ENCODE data around the gene WNT7A.

Gene WNT7A

DNA sequence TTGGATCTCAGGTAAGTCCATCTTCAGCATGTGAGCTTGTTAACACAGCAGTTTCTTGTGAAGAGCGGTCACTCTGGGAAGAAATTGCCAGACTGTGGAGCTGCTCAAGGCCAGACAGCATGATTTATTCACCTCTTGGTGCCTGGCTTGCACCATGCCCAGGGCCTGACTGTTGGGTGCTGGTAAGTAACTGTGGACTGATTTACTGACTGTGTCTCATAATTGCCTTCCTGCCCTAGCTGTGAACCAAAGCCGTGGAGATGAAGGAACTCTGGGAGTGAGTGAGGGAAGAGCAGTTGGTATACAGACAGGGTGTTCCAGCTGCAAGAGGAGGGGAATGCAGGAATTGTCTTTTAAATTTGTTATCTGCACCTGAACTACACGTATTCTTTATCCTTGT lies 18.5 kb upstream of the WNT7A start:
- TF ChIP-seq, protein P1, sequence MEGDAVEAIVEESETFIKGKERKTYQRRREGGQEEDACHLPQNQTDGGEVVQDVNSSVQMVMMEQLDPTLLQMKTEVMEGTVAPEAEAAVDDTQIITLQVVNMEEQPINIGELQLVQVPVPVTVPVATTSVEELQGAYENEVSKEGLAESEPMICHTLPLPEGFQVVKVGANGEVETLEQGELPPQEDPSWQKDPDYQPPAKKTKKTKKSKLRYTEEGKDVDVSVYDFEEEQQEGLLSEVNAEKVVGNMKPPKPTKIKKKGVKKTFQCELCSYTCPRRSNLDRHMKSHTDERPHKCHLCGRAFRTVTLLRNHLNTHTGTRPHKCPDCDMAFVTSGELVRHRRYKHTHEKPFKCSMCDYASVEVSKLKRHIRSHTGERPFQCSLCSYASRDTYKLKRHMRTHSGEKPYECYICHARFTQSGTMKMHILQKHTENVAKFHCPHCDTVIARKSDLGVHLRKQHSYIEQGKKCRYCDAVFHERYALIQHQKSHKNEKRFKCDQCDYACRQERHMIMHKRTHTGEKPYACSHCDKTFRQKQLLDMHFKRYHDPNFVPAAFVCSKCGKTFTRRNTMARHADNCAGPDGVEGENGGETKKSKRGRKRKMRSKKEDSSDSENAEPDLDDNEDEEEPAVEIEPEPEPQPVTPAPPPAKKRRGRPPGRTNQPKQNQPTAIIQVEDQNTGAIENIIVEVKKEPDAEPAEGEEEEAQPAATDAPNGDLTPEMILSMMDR (conservative IDR thresholded peaks at IDR 0.05; ENCODE audit: low read depth) = no peak
- no peak overlapping the region for H3K27ac ChIP-seq
- no peak for DNase-seq (ENCODE audit: low spot score)
- ChIA-PET CTCF (no interaction called here), POLR2A (ENCODE audit: low non-redundant PET) (no interaction called here)

DNA sequence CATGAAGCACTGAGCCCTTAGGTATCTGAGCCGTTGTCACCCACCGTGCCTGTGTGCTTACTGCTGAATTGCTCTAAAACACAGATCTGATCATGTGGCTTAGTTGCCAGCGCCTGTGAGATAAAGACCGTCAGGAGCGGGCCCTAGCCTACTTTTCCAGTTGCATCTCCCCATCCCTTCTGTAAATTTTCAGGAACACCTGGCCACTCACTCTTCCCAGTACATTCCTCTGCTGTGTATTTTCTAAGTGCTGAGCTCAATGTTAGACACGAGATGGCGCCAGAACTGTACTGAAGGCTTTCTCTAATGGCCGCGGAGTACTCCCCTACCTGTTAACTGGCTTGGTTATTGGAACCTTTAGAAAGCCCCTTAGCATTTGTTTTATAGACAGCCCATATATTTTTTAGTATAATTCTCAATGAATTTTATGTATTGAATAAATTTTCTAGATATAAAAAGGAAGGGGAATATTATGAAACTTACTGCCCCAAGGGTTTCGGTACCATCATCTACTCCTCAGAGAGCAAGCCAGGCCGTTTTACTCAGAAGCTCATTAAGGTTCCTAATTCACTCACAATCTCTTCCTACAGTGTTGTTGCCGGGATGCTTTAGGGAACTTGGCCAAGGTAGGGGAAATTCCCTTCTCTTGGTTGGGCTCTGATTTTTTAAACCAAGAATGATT lies 16.7 kb upstream of the WNT7A start:
- DNase-seq (ENCODE audit: low spot score) = peak; percentile 59
- TF ChIP-seq, protein P1 (conservative IDR thresholded peaks at IDR 0.05; ENCODE audit: low read depth) = peak; percentile 84
- H3K27ac ChIP-seq = peak overlapping the region; percentile 64
- CTCF ChIA-PET = interaction anchor here (0.7 to 1.6 kb wide), 5 partner anchors 19 to 248 kb away, joined by 3 to 6 read pairs (median 3); partner anchors contain the start of genes CHCHD4 and TMEM43
- POLR2A ChIA-PET (ENCODE audit: low non-redundant PET) = no interaction called here

DNA sequence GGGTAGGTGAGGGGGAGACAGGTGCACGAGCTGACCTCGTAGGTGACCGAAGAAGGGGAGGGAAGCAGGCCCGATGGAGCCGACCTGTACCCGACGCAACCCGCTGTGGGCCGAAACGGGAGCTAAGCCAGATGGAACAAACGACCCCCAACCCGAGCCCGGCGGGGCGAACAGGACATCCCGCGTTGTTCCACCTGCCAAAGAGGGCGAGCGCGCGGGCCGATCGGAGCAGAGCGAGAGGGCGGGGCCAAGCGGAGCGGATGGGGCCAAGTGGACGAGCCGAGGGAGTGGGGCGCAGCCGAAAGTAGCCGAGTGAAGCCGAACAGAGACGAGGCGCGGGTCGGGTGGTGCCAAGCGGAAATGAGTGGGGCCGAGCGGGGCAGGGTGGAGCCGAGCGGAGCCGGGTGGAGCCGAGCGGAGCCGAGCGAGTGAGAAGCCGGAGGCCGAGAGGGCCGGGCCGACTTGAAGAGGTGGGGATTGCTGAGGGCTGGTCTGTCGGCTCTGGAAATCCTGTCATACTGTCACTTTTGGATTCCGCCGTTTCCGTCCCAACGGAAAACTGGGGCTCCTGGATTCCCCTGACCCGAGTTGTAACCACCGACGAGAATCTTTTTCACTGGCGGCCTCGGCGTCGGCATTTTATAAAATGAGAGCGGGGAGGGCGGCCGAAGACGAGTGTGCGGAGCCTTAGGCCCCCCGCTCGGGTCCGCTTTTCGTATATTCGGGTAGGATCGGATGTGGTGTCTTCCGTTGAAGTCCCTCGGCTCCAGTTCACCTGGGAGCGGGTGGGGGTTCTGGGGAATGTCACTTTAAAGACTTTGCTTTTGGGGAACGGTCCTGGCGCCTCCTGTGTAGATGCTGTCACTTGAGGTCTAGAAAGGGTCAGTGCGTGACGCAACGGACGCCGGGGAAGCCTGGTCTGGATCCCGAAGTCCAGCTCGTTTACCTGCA lies 15.6 kb upstream of the WNT7A start:
- H3K27ac ChIP-seq = peak overlapping the region; percentile 64
- CTCF ChIA-PET = interaction anchor here (0.5 to 1.6 kb wide), 4 partner anchors 219 to 249 kb away, joined by 3 to 6 read pairs (median 4); no protein-coding TSS in a partner anchor

DNA sequence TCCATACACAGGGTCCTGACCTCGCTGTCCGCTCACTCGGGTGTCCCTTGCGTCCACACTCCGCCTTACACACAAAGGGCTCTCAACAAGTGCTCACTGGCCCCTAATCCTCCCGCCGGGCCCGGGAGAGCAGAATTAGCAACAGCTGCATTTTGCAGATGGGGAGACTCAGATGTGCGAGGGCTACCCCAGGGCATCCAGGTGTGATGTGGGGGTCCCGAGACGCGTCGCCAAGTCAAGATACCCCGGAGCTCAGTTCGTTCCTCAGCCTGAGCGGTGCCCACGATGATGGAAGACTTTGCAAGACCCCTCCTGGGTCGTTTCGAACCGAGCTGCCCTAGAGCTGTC lies 14.9 kb upstream of the WNT7A start:
- POLR2A ChIA-PET (ENCODE audit: low non-redundant PET) = no interaction called here
- peak overlapping the region; percentile 64; the same call in 1 of the 2 replicates for H3K27ac ChIP-seq
- TF ChIP-seq, protein P1 (conservative IDR thresholded peaks at IDR 0.05; ENCODE audit: low read depth) = no peak
- CTCF ChIA-PET = interaction anchor here (0.5 to 0.6 kb wide), 2 partner anchors 220 to 231 kb away, joined by 3 to 4 read pairs; no protein-coding TSS in a partner anchor
- DNase-seq (ENCODE audit: low spot score) = no peak

More for the DNA sequence above, 15.6 kb upstream of the WNT7A start:
- POLR2A ChIA-PET (ENCODE audit: low non-redundant PET) = no interaction called here
- DNase-seq (ENCODE audit: low spot score) = peak; percentile 92
- TF ChIP-seq, protein P1 (conservative IDR thresholded peaks at IDR 0.05; ENCODE audit: low read depth) = no peak

DNA sequence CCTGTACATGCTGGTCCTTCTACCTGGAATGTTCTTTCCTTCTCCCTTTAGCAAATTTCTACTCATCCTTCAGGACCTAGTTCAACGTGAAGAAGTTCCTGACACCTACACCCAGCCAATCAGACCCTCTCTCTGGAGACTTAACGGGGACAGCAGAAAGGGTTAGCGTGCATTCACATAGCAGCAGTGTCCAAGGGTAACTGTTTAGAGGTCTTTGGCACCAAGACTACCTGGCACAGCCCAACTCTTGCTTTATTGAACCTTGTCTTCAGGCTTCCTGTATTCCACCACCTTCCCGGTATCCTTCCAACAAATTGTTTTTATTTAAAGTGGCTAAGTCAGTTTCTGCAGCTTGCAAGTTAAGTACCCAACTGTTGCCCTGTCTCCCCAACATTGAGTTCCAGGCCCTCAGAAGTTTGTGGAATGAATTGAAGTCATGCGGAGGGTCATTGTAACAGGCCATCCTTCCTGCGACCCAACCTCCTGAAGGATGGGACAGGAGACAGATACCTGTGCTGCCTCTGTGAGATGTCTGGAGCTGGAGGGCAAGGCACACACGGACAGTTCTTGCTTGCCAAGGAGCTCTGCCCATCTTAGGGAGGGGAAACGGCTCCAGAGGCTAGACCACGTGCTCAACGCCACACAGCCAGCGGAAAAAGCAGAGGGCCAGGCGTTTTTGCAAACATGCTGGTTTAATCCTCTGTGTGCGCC lies 14.4 kb upstream of the WNT7A start:
- POLR2A ChIA-PET (ENCODE audit: low non-redundant PET) = no interaction called here
- CTCF ChIA-PET = interaction anchor here (0.5 kb wide), 1 partner anchor 230 kb away, joined by 4 read pairs; no protein-coding TSS in a partner anchor
- H3K27ac ChIP-seq = no peak overlapping the region
- DNase-seq (ENCODE audit: low spot score) = no peak
- TF ChIP-seq, protein P1 (conservative IDR thresholded peaks at IDR 0.05; ENCODE audit: low read depth) = no peak

DNA sequence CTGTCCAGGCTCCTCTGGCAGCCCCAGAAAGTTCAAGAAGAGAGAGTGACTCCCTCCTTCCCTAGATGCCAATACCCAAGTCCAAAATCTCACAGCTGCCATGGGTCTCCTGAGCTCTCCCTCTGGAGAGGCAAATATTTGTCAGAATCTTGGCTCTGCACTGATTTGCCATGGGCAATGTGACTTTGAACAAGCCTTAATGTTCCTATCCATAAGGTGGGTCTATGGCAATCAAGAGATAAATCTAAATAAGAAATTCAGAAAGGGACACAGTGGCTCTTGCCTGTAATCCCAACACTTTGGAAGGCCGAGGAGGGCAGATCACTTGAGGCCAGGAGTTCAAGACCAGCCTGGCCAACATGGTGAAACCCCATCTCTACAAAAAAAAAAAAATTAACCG lies 12.4 kb upstream of the WNT7A start:
- H3K27ac ChIP-seq = no peak overlapping the region; the same call in 1 of the 2 replicates
- POLR2A ChIA-PET (ENCODE audit: low non-redundant PET) = no interaction called here
- no peak for DNase-seq (ENCODE audit: low spot score)
- TF ChIP-seq, protein P1 (conservative IDR thresholded peaks at IDR 0.05; ENCODE audit: low read depth) = no peak
- CTCF ChIA-PET = no interaction called here

Data from RWPE1 (cell line).